Right lobe of liver (tissue), 4 donors: ENCODE results near the gene ECI1.

Experiments used
- POLR2A ChIP-seq: fragments of 450-650 bp; IDR thresholded peaks from one replicate; pipeline ENCODE4 v1.6.1; 2017; ENCODE audit warnings: antibody characterized with exemption, mild to moderate bottlenecking
- TF ChIP-seq, protein P1 (sequence below), 4 donors: fragments of 200-600 bp in 3 of 4; fragments of 450-650 bp in 1 of 4; IDR thresholded peaks; one replicate each; pipeline versions ENCODE4 v1.5.1 to v1.8.0; 2016 to 2022; ENCODE audit warnings: antibody characterized with exemption in 4 of 4, mild to moderate bottlenecking in 2 of 4
- donor health status: DM: no; HTN: no; CAD: no.
- donor health status: DM: no; HTN: no; CAD: no.
- donor health status: DM: no; HTN: yes; CAD: no.

DNA sequence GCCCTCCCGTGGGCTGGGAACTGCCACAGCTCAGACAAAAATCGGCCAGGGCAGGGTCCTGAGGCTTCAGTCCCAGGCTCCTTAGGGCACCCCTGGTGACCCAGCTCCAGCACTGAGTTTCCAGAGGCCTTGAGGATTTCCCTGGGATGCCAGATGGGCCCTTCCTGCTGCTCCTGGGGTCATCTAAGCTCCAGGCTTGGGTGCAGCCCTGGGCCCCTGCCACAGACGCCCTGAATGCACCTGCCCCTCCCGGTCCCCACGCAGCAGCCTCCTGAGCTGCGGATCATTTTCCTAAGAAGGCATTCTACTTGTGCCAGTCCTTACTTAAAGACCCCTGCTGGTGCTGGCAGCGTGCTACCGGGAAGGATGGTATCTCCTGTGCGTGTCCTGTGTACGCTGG, 22.5 kb upstream of the ECI1 start:
- TF ChIP-seq, protein P1, sequence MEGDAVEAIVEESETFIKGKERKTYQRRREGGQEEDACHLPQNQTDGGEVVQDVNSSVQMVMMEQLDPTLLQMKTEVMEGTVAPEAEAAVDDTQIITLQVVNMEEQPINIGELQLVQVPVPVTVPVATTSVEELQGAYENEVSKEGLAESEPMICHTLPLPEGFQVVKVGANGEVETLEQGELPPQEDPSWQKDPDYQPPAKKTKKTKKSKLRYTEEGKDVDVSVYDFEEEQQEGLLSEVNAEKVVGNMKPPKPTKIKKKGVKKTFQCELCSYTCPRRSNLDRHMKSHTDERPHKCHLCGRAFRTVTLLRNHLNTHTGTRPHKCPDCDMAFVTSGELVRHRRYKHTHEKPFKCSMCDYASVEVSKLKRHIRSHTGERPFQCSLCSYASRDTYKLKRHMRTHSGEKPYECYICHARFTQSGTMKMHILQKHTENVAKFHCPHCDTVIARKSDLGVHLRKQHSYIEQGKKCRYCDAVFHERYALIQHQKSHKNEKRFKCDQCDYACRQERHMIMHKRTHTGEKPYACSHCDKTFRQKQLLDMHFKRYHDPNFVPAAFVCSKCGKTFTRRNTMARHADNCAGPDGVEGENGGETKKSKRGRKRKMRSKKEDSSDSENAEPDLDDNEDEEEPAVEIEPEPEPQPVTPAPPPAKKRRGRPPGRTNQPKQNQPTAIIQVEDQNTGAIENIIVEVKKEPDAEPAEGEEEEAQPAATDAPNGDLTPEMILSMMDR (IDR thresholded peaks at IDR 0.05): no peak
- TF ChIP-seq POLR2A: no peak
